GM18508 (cell line): ENCODE measurements around the gene EIF3F.

ENCODE experiments used
- ATAC-seq: cut with Tn5 transposase; IDR thresholded peaks from one replicate; pipeline ENCODE4 v1.9.1; 2021; ENCODE audit warnings: moderate number of reproducible peaks; ENCODE audit not compliant: insufficient read depth, unreplicated experiment

EIF3F gene

GRCh38 chr11:8019314-8020243 is 32.4 kb downstream of the EIF3F start:
- ATAC-seq = no peak

GRCh38 chr11:8020244-8020597 is 33.1 kb downstream of the EIF3F start:
- ATAC-seq = no peak

GRCh38 chr11:8021920-8022319 is 34.8 kb downstream of the EIF3F start:
- no peak for ATAC-seq

- ATAC-seq = no peak
These were observed 35.7 kb downstream of the EIF3F start for GRCh38 chr11:8022876-8023275.

- ATAC-seq = no peak
These were observed 36.9 kb downstream of the EIF3F start for GRCh38 chr11:8023831-8024555.

GRCh38 chr11:8025123-8025522 is 38.0 kb downstream of the EIF3F start:
- ATAC-seq = no peak

GRCh38 chr11:8025816-8026215 is 38.7 kb downstream of the EIF3F start:
- no peak for ATAC-seq

GRCh38 chr11:8026982-8027381 is 39.8 kb downstream of the EIF3F start:
- no peak for ATAC-seq

GRCh38 chr11:8028766-8029165 is 41.6 kb downstream of the EIF3F start:
- ATAC-seq = no peak

GRCh38 chr11:8030526-8031247 is 43.5 kb downstream of the EIF3F start:
- no peak for ATAC-seq

- ATAC-seq = no peak
These were observed 44.3 kb downstream of the EIF3F start for GRCh38 chr11:8031248-8032115.

GRCh38 chr11:8032122-8032521 is 45.0 kb downstream of the EIF3F start:
- ATAC-seq = no peak

- no peak for ATAC-seq
These were observed 45.6 kb downstream of the EIF3F start for GRCh38 chr11:8032576-8033304.

GRCh38 chr11:8033305-8034105 is 46.4 kb downstream of the EIF3F start:
- peak; percentile 59 for ATAC-seq

GRCh38 chr11:8034106-8034585 is 47.0 kb downstream of the EIF3F start:
- no peak for ATAC-seq

- no peak for ATAC-seq
These were observed 47.6 kb downstream of the EIF3F start for GRCh38 chr11:8034604-8035190.

GRCh38 chr11:8035200-8035855 is 48.2 kb downstream of the EIF3F start:
- no peak for ATAC-seq
